GM18502 (cell line): Measurements from ENCODE around the gene PARVB.

Experiments
- ATAC-seq: cut with Tn5 transposase; IDR thresholded peaks from one replicate; pipeline ENCODE4 v1.9.1; 2021; ENCODE audit warnings: mild to moderate bottlenecking; ENCODE audit not compliant: unreplicated experiment, poor library complexity

Gene PARVB

DNA sequence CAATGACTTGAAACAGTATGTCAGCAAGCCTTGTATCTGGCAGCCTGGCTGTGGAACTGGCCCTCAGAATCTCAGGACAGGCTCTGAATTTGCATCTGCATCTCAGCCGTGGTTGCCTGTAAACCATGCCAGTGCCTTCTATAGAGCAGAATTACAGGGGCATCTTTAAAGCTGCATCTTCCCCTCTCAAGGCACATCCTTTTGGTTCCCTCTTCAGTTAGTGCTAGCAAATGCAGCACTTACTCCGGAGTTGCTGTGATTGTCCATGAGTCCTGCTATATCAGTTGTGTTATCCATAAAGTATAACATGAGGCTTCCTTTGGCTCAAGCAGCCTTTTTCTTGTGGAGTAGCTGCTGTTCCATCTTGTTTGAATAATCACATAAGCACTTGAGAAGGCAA is 102.7 kb downstream of the PARVB start:
- ATAC-seq = no peak

DNA sequence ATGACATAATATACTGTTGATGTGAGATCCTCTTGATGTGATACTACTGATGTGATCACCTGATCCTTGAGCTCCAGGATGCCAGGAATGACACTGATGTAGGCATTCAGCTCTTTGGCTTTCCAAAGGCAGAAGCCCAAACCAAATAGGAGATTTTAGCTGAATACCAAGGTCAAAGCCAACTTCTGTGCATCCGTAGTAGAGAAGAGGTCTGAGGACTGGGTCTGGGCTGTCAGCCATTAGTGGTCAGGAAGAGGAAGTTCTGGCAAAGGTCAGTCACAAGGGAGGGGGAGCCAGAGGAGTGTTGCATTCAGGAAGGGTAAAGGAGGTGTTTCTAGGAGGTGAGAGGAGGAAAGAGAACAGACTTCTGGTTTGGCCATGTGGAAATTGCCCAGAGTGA is 103.3 kb downstream of the PARVB start:
- no peak for ATAC-seq

DNA sequence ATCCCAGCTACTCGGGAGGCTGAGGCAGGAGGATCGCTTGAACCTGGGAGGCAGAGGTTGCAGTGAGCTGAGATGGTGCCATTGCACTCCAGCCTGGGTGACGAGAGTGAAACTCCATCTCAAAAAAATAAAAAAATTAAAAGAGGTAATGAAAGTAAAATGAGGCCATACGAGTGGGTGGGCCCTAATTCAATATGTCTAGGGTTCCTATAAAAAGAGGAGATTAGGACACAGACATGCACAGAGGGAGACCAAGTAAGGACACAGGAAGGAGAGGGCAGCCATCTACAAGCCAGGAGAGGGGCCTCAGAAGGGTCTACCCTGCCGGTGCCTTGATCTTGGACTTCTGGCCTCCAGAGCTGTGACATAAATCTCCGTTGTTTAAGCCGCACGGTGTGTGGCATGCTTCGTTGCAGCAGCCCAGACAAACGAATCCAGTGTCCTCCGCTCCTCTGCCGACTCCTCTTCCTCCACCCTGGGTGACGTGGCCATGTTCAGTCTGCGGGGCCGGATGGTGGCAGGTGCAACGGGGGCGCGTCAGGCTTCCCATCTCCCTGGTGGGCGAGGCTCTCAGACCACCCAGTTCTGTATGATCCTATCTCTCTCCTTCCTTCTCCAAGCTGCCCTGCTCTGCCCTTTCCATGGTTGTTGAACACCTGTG is 105.0 kb downstream of the PARVB start:
- ATAC-seq = no peak

DNA sequence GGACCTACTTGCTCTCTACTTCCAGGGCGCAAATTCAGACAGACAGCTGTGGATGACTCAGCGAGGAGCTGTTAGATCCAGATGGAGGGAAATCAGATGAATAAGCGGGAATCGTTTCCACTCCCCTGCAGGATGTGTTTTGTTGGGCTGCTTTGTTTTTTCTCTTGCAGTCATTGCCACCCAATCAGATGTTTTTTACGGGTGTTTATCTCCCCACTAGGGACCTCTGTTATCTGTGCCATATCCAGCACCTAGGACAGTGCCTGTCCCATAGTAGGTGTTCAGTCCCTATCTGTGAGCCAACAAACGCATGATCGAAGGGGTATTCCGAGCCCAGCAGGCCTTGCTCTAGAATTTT is 105.5 kb downstream of the PARVB start:
- no peak for ATAC-seq

DNA sequence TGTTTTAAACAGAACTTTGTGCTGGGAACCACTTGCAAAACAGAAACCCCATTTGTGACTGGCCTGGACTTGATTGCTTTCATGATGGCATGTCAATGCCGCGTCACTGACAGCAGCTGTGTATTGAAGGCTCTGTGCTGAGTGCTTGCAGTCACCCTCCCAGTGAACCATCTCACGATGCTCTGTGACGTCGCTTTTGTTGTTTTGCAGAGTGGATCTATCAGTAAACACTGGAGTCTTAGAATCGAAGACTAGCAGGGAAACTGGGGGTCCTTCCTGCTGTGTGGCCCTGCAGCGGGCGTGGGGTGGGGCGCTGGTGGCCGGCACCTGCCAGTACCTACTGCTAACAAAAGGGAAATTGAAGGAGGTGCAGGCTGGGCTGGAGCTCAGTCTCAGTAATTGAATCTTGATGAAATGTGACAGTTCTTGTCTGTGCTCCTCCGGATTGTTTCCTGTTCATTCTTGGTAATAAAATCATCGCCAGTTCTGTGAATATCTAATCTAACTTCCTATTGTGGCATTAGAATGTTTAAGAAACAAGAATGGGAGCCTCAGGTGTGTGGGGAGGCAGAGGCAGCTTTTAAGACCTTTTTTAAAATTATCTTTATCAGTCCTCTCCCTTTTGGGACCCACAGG is 106.1 kb downstream of the PARVB start:
- no peak for ATAC-seq

DNA sequence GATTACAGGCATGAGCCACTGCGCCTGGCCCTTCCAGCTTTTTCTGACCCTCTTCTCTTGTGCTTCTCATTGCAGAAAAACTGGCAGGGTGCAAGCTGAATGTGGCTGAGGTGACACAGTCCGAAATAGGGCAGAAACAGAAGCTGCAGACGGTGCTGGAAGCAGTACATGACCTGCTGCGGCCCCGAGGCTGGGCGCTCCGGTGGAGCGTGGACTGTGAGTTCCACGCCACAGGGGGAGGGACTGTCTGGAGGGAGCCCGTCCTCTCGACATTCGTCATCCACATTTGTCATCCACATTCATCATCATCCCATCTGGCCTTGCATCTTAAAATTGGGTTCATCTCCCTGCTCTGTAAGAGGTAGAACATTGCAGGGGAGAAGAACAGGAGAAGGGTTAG is 107.3 kb downstream of the PARVB start:
- no peak for ATAC-seq

DNA sequence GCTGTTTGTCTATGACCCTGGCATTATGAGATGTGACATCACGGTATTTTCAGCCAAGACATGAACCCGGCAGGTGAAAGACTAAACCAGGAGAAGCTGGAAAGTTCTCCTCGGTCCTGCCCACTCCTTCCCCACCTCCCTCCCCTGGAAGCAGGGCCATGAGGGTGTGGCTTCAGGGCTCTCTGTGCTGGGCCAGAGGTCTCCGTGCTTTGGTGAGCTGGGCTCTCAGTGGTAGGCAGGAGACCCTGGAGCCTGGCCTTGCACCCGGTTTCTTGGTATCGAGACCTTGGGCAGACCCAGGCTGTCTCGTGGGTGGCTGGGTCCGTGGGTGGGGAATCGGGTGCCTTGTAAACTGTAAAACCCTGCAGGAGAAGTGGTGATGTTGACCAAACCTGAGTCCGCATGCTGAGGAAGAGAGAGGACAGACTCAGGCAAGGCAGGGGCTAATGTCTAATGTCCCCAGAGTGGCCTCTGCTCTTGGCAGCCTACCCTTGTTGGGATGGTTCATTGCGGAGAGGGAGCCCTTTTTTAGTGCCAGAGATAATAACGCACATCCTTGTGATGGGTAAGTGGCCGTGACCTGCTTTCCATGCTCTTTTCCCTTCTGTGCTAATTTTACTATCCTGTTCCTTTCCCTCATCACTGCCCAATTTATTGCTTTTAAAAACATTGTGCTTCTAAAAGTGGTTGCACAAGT is 108.0 kb downstream of the PARVB start:
- no peak for ATAC-seq

DNA sequence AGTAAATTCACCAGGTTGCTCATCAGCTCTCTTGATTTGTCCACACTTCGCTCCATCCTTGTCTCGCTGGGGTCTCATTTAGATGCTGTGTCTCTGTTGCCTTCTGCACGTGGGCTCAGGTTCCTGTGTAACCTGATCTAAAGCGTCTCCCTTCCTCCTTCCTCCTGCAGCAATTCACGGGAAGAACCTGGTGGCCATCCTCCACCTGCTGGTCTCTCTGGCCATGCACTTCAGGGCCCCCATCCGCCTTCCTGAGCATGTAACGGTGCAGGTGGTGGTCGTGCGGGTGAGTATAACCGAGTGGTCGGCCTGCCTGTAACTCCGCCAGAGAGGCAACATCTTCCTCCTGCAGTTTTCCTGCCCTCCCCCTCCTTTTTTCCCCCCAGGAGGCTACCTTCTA is 108.6 kb downstream of the PARVB start:
- no peak for ATAC-seq

DNA sequence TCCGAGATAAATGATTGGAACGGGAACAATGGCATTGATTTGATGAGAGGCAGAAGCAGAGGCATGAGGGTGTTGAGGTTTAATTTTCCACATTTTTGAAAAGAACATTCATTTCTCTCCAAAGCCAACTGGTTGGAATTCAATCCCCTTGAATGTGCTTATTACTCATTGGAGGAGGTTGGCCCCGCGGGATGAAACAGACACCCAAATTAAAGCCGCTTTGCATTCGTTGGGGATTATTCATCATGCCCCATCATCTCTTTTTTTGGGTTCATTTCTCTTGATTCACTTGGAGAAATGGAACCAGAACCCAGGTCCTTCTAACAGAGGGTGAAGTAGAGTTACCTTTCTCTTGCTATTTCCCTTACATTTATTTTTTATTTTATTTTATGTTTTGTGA is 109.1 kb downstream of the PARVB start:
- no peak for ATAC-seq

DNA sequence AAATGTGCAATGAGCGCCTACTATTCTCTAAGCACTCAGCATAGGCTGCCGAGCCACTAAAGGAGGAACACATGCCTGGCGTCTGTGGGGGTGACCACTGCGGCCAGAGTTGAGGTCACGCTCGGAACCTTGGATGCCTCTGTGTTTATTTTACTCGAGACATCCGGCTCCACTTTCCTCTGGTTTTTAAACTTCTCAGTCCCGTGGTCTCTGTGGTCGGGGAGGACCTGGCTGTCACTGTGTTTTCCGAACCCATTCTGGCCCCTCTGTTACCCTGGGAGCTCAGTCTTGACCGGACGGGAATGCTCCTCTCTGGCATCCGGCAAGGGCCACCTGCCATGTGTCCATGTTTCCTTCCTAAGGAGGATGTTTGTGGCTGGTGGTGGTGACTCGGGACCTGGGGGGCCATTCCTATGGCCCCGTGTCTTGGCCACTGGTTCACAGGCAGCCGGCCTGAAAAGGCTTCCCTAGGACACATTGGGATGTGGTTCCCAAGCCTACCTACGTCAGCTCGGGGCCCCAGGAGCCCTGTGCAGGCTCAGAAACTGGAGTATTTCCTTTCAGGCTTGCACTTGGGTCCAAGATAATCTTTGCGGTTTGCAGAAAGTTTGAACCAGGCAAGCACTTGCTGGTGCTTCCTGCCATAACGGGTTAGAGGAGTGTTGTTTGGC is 109.9 kb downstream of the PARVB start:
- no peak for ATAC-seq

DNA sequence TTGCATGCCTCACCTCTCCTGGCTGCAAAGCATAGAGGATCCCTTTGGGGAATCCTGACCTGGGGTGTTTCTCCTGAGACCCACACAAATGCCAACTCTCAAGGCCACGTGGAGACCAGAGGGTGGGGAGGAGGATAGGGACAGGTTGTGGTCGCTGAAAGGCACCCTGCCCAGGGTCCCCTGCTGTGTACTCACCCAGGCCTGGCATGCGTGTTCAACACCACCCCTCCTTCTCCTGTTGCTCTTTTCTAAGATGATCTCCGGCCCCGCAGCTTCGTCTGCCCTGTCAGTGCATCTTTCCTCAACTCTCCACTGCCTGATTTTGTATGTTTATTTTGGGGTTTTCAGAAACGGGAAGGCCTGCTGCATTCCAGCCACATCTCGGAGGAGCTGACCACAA is 112.0 kb downstream of the PARVB start:
- ATAC-seq = no peak

DNA sequence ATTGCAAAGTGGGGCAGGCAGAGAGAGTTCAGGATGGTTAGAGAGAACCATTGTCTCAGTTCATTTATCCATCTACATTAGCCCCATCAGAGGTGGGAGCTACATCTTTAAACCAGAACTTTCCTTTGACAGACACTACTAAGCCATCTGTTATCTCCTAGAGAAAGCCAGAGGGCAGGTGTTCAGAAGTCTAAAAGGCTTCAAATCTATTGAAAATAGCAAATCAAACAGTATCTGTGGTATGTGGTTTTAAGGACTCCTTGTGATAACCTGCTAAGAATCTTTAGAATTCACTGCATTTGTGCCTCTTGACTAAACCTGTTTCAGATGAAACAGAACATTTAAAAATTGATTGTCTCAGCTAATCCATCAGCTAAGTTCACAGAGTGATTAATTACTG is 112.7 kb downstream of the PARVB start:
- no peak for ATAC-seq

DNA sequence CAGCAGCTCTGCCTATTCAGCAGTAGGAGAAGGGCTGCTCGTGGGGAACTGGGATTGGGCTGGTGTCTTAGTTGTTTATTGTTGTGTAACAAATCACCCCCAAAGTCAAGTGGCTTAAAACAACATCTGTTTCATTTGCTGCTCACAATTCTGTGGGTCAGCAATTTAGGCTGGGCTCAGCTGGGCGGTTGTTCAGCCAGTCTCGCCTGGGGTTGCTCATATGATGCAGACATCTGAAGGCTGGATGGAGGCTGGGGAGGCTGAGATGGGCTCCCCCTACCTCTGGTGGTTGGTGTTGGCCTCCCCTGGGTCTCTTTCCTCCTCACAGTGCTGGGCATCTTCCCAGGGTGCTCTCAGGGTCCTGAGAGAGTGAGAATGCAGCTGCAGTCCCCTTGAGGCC is 113.3 kb downstream of the PARVB start:
- ATAC-seq = no peak

DNA sequence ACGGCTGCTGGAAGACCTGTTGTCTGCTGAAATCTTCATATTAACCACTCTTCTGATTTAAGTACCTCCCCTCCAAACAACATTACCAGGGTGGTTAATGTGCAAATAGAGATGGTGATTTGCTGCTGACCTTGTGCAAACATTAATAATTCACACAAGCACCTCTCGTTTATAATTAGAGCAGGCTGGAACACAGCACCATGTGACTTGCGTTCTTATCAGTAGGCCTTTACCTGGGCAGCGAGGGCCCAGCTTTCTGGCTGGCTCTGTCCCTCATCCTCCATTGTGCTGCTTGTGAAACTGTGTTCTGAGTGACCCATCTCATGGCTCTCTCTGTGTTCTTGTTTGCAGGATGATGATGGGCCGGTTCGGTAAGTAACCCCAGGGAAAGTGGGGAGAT is 115.7 kb downstream of the PARVB start:
- no peak for ATAC-seq

DNA sequence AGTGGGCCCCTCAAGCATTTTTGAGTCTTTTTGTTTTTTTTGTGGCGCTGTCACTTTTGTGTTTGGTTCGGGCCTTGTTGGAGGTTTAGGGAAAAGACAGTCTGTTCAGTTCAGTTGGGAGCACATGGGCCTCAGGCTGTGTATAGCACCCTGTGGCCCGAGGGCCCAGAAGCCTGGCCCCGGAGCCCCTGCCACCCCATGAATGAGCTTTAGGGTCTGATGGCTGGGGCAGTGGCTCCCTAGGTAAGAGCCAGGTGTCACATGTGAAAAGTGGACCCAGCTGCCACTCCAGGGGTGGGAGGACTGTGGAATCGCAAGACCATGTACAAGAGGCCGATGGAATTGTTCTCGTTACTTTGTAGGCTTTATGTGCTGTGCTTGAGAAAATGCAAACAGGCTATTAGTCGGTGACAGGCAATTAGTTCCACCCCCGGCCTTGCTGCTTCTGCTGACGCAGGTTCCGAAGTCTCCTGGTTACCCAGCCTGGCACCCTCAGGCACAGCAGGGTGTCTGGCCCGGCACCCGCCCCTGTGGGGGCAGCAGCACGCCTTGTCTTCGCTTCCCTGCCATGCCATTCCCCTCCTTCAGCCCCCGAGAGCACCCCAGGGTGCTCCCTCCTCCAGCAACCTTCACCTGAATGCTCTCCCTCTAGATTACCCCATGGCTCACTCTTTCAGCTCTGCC is 118.5 kb downstream of the PARVB start:
- ATAC-seq = no peak

DNA sequence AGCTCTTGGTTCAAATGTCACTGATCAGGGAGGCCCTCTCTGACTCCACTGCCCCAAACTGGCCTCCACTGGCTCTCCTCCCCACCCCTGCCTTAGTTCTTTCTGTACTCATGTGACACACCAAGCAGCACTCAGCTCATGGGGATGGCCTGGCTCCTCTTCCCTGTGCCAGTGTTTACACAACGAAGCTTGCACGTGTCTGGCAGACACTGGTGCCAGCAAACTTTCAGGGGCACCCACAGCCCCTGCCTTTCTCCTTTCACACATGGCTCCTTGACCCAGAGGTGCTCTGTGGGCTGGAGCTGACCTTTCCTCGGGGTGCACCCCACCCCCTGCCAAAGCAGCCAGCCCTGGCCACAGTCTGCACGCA is 119.0 kb downstream of the PARVB start:
- no peak for ATAC-seq

DNA sequence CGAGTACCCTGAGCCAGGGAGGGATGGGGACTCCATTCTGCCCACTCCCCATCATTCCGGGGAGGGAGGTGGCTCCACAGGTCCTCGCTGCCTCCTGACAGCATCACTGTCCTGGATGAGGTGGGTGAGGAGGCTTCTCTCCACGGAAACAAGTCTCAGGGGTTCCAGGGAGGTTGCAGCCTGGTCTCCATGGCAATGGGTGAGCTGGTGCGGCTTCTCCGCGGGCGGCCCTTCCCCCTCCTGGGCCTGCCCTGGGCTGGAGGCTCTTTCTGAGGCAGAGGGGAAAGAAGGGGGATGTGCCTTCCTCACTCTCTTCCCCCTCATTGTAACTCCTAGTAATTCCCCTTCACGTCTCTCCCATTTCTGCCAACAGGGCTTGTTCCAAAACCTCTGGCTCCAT is 119.5 kb downstream of the PARVB start:
- ATAC-seq = no peak

DNA sequence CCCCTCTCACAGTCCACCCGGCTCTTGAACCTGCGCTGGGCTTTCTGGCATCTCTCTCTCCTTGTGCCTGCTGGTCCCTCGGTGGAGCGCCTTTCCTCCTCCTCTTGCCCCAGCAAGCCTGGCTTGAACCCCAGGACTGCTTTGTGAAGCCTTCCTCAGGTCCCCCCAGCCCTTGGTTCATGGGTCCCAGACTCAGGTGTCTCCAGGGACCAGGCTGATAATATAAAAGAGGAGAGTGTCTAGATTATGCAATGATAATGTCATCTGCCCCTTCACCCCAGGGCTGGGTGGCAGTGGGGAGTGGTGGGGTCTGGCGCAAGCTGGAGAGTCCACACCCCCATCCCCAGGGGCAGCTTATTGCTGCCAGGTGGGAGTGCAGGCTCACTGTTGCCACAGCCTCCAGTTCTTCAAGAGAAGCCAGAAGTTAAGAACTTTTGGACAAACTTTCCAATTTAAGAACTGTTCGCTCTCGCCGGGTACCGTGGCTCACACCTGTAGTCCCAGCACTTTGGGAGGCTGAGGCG is 120.0 kb downstream of the PARVB start:
- no peak for ATAC-seq

DNA sequence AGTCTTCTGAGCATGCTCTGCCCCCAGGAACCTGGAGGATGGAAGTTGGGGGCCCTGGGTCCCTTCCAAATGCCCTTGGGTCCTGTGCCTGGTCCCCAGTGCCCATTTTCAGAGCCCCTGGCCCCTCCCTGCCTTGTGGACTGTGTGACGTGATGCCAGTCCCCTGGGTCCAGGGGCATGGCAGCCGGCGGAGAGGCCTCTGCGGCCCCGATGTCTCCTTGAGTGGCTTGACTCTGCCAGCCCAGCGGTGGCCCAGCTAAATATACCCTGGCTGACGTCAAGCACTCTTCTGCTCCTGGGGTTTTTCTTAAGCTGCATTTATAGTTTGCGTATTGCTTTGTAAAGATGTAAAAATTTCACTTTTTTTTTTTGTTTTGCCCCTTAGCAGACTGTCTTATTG is 121.4 kb downstream of the PARVB start:
- no peak for ATAC-seq

DNA sequence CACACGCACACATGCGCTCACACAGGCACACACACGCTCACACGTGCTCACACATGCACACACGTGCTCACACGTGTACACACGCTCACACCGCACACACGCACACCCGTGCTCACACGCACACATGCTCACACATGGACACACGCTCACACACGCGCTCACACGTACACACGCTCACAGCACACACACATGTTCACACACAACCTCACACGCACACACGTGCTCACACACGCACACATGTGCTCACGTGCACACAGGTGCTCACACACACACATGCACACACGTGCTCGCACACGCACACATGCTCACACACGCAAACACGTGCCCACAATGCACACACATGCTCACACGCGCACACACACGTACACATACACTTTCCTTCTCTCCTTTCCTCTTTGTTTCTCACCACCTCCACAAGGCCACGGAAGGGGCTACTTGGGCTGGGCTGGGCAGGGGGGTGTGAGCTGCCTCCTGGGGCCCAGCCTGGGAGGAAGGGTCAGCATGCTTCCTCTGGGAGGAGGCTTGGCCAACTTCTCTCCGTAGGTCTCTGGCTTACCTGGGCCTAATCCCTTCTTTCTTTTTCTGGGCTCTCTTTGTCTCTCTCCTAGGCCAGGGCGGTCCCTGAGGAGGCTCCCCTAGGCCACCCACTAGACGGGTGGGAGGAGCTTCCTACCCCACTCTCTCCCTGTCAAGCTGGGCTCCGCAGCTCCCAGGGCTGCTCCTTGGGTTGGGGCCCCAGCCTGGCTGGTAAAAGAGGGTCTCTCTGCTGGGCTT is 122.2 kb downstream of the PARVB start:
- no peak for ATAC-seq
